Chondrocyte (in vitro differentiated cells): ENCODE results near the gene KAZN. TPM values are rescaled to one million over a fixed set of nuclear protein-coding genes. Genes with fewer than 3 reads are reported as not detected.

Experiments
- DNase-seq: peaks from one replicate; pipeline ENCODE4 v3.0.0; 2021; ENCODE audit warnings: mixed read lengths, low spot score
- H3K27ac Mint-ChIP-seq: one replicate; pipeline ENCODE4 v1.8.0; 2021; ENCODE audit warnings: mild to moderate bottlenecking, moderate library complexity, mixed read lengths; ENCODE audit not compliant: unreplicated experiment
- H3K27me3 Mint-ChIP-seq: 2 replicates; pipeline ENCODE4 v1.8.0; 2021; ENCODE audit warnings: low read depth, mixed read lengths
- H3K36me3 Mint-ChIP-seq: 2 replicates; pipeline ENCODE4 v1.8.0; 2021; ENCODE audit warnings: low read depth, mixed read lengths
- H3K4me1 Mint-ChIP-seq: 2 replicates; pipeline ENCODE4 v1.8.0; 2021; ENCODE audit warnings: low read depth, mild to moderate bottlenecking, mixed read lengths
- H3K4me3 Mint-ChIP-seq: one replicate; pipeline ENCODE4 v1.8.0; 2021; ENCODE audit warnings: mild to moderate bottlenecking, moderate library complexity, mixed read lengths; ENCODE audit not compliant: unreplicated experiment
- H3K9me3 Mint-ChIP-seq: 2 replicates; pipeline ENCODE4 v1.8.0; 2021; ENCODE audit warnings: low read depth, mixed read lengths
- total RNA-seq: library from RNA; stranded (reverse); gene quantifications from 3 replicates; pipeline ENCODE4 v1.2.1, GENCODE V29; 2021
- TF ChIP-seq, protein P1 (sequence below): fragments of 200-600 bp; sonication (generic); IDR thresholded peaks from 2 replicates; pipeline ENCODE4 v1.5.0; 2021; ENCODE audit warnings: antibody characterized with exemption, mild to moderate bottlenecking, moderate library complexity

Gene KAZN
- total RNA-seq, 1 donor from 2014 or later, result 29.6 TPM

GRCh38 chr1:15070145-15070748 is 471.8 kb downstream of the KAZN start:
- Mint-ChIP-seq H3K27me3 (no peaks in the 10 kb centered on the region), H3K4me3 (no peak overlapping the region), H3K36me3 (peaks cover 8% of the 10 kb centered on the region), H3K27ac (no peak overlapping the region), H3K4me1 (no peaks in the 10 kb centered on the region), H3K9me3 (no peaks in the 10 kb centered on the region)
- TF ChIP-seq, protein P1, sequence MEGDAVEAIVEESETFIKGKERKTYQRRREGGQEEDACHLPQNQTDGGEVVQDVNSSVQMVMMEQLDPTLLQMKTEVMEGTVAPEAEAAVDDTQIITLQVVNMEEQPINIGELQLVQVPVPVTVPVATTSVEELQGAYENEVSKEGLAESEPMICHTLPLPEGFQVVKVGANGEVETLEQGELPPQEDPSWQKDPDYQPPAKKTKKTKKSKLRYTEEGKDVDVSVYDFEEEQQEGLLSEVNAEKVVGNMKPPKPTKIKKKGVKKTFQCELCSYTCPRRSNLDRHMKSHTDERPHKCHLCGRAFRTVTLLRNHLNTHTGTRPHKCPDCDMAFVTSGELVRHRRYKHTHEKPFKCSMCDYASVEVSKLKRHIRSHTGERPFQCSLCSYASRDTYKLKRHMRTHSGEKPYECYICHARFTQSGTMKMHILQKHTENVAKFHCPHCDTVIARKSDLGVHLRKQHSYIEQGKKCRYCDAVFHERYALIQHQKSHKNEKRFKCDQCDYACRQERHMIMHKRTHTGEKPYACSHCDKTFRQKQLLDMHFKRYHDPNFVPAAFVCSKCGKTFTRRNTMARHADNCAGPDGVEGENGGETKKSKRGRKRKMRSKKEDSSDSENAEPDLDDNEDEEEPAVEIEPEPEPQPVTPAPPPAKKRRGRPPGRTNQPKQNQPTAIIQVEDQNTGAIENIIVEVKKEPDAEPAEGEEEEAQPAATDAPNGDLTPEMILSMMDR, result no peak
- no peak for DNase-seq

GRCh38 chr1:15071936-15072335 is 473.5 kb downstream of the KAZN start:
- H3K27me3 Mint-ChIP-seq, result no peaks in the 10 kb centered on the region
- no peak overlapping the region for H3K27ac Mint-ChIP-seq
- TF ChIP-seq, protein P1, result no peak
- no peaks in the 10 kb centered on the region for H3K4me1 Mint-ChIP-seq
- no peak overlapping the region for H3K4me3 Mint-ChIP-seq
- H3K9me3 Mint-ChIP-seq, result no peaks in the 10 kb centered on the region
- H3K36me3 Mint-ChIP-seq, result no peaks in the 10 kb centered on the region
- DNase-seq, result no peak

DNA sequence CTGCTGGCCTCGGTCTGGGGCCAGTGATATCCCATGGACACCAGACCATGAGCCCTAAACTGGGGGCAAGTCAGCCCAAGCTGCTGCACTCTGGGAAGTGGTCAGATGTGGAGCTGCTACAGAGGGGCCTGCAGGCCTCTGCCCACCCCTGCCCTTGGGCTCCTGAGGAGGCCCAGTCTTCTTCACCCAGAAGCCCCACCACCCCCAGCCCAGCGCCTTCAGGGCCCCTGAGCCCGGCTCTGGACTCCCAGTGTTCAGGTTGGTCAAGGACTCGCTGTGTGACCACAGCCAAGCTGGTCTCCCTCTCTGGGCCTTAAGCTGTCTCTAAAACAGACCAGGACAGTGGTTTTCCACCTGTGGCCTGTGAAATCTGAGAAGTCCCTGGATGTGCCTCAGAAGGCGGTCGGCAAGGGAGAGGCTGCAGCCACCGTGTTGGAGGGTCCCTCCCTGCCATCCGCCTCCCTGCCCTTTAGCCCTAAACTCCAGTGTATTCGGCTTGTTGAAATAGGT is 475.4 kb downstream of the KAZN start:
- TF ChIP-seq, protein P1, result no peak
- H3K4me1 Mint-ChIP-seq, result no peaks in the 10 kb centered on the region
- H3K9me3 Mint-ChIP-seq, result no peaks in the 10 kb centered on the region
- H3K27me3 Mint-ChIP-seq, result no peaks in the 10 kb centered on the region
- no peak for DNase-seq
- H3K27ac Mint-ChIP-seq, result no peak overlapping the region
- H3K36me3 Mint-ChIP-seq, result no peaks in the 10 kb centered on the region
- H3K4me3 Mint-ChIP-seq, result no peak overlapping the region

GRCh38 chr1:15075175-15075574 is 476.7 kb downstream of the KAZN start:
- Mint-ChIP-seq H3K4me3 (no peak overlapping the region), H3K27ac (no peak overlapping the region), H3K36me3 (no peaks in the 10 kb centered on the region), H3K9me3 (no peaks in the 10 kb centered on the region), H3K4me1 (no peaks in the 10 kb centered on the region), H3K27me3 (no peaks in the 10 kb centered on the region)
- no peak for DNase-seq
- TF ChIP-seq, protein P1, result no peak

DNA sequence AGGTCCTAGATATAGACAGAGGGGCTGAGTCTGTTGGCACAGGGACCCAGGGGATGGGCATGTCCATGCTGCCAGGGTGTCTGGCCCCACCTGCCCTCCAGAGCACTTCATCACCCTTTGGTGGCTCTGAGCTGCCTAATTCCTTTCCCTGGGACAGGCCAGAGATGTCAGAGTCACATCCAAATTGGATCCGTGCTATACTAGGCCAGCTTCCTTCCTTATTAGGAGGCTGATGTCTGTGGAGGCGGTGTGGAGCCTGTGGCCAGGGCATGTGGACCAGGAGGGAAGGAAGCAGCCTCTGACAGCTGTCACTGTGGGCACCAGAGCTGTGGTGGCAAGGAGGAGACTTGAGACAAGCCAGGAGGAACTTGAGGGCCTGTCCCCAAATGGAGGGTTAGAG is 477.3 kb downstream of the KAZN start:
- Mint-ChIP-seq H3K4me1 (no peaks in the 10 kb centered on the region), H3K27me3 (no peaks in the 10 kb centered on the region), H3K4me3 (no peak overlapping the region), H3K27ac (peak overlapping the region; percentile 32), H3K9me3 (no peaks in the 10 kb centered on the region), H3K36me3 (no peaks in the 10 kb centered on the region)
- no peak for DNase-seq
- TF ChIP-seq, protein P1, result no peak
